ENCODE measurements around the gene SETD2. TPM values are rescaled to one million over a fixed set of nuclear protein-coding genes. Genes with fewer than 3 reads are reported as not detected.
"Not testable (repeated sequence)": the region's sequence is repeated elsewhere in the genome, so short reads cannot be mapped to it uniquely, and the experiment has no call there.

The SETD2 gene
- 17.4 and 21.3 TPM in 2 replicates for total RNA-seq

DNA sequence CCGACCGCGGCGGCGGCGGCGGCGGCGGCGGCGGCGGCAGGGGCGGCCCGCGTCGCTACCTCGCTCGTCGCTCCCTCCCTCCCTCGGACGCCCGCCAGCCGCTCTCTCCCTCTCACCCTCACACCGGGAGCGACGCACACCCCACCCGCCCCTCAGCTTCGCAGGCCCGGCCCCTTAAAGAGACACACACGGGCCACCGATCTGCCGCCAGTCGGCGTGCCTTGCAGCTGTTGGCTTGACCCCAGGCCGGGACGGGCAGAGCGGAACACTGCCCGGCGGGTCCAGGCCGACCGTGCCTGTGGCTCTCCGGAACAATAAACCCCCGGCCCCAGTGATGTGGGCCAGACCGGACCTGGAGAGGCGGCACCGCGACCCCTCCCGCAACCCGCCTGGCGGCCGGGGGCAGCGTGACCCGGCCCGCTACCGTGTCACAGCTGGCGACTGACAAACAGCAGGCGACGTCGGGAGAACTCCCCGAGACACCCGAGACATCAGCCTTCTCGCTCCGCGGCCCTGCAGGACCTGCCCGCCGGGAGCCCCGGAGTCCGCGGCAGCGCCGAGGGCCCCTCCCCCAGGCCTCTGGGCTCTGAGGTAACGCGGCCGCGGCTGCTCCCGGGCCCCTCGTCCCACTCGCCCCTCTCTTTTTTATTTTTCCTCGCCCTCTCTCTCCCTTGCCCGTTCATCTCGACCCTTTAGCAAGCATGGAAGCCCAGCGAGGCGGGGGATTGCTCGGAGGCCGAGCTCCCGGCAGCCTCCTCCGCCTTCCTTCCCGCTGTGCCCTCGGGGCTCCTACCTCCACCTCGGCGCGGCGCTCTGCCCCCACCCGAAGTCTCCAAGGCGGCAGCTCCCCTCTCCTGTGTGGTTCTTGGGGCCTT, at the start of gene SETD2:
Gene SETD2, minus strand, starts transcription at position 107 of the 875 bp plus-strand sequence. CDS start 189 bp downstream, outside the sequence.
- H3K4me3 ChIP-seq (ENCODE audit: low read depth, low read length) = peak within 1 kb of the TSS; percentile 97
- TF ChIP-seq, protein P1, sequence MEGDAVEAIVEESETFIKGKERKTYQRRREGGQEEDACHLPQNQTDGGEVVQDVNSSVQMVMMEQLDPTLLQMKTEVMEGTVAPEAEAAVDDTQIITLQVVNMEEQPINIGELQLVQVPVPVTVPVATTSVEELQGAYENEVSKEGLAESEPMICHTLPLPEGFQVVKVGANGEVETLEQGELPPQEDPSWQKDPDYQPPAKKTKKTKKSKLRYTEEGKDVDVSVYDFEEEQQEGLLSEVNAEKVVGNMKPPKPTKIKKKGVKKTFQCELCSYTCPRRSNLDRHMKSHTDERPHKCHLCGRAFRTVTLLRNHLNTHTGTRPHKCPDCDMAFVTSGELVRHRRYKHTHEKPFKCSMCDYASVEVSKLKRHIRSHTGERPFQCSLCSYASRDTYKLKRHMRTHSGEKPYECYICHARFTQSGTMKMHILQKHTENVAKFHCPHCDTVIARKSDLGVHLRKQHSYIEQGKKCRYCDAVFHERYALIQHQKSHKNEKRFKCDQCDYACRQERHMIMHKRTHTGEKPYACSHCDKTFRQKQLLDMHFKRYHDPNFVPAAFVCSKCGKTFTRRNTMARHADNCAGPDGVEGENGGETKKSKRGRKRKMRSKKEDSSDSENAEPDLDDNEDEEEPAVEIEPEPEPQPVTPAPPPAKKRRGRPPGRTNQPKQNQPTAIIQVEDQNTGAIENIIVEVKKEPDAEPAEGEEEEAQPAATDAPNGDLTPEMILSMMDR (conservative IDR thresholded peaks at IDR 0.05; ENCODE audit: low read depth, low read length) = peak; percentile 36
- DNase-seq (ENCODE audit: low read depth) = no peak

GRCh38 chr3:47210863-47211405, 47.0 kb upstream of the SETD2 start:
- TF ChIP-seq, protein P1 (conservative IDR thresholded peaks at IDR 0.05; ENCODE audit: low read depth, low read length) = no peak
- H3K4me3 ChIP-seq (ENCODE audit: low read depth, low read length) = no peak overlapping the region
- DNase-seq (ENCODE audit: low read depth) = no peak

DNA sequence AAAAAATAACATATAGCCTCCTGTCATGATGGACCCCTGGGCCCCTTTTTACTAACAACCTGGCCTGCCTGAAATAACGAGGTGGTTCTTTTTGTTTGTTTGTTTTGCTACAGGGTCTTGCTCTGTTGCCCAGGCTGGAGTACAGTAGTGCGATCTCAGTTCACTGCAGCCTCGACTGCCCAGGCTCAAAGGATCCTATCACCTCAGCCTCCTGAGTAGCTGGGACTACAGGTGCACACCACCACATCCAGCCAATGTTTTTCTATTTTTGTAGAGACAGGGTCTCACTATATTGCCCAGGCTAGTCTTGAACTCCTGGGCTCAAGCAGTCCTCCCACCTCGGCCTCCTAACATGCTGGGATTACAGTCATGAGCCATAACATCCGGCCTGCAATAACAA, 42.1 kb upstream of the SETD2 start:
- DNase-seq (ENCODE audit: low read depth); H3K4me3 ChIP-seq (ENCODE audit: low read depth, low read length): not testable (repeated sequence)

DNA sequence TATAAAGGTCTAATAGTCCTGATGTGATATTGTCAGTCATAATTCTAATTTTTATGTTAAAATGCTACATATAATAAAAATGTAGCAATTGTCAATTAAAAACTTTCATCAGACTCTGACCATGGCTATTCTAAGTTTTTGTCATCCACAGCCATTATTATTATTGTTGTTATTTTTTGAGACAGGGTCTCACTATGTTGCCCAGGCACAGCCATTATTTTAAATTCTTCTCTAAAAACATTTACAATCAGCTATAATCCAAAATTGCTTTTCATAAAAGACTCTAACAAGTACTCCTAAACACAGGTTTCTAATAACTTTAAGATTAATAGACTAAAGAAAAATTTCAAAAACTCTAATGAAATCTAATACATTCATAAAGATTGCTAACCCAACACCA, 41.0 kb upstream of the SETD2 start:
- DNase-seq (ENCODE audit: low read depth) = no peak
- TF ChIP-seq, protein P1 (conservative IDR thresholded peaks at IDR 0.05; ENCODE audit: low read depth, low read length) = no peak

GRCh38 chr3:47202542-47202941, 38.6 kb upstream of the SETD2 start:
- H3K4me3 ChIP-seq (ENCODE audit: low read depth, low read length) = no peak overlapping the region
- DNase-seq (ENCODE audit: low read depth) = no peak
- TF ChIP-seq, protein P1 (conservative IDR thresholded peaks at IDR 0.05; ENCODE audit: low read depth, low read length) = no peak

More for the DNA sequence above, 41.0 kb upstream of the SETD2 start:
- no peak overlapping the region for H3K4me3 ChIP-seq (ENCODE audit: low read depth, low read length)

DNA sequence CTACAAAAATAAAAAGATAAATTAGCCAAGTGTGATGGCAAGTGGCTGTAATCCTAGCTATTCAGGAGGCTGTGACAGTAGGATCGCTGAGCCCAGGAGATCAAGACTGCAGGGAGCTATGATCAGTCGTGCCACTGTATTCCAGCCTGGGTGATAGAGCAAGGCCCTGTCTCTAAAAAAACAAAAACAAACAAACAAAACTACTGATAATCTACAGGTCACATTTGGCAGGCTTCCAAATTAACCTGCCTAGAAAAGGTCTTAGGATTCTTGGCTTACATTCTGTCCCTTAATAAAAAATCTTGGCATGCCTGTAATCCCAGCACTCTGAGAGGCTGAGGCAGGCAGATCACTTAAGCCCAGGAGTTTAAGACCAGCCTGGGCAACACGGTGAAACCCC, 33.4 kb upstream of the SETD2 start:
- TF ChIP-seq, protein P1 (conservative IDR thresholded peaks at IDR 0.05; ENCODE audit: low read depth, low read length) = no peak
- no peak for DNase-seq (ENCODE audit: low read depth)
- H3K4me3 ChIP-seq (ENCODE audit: low read depth, low read length) = no peak overlapping the region

DNA sequence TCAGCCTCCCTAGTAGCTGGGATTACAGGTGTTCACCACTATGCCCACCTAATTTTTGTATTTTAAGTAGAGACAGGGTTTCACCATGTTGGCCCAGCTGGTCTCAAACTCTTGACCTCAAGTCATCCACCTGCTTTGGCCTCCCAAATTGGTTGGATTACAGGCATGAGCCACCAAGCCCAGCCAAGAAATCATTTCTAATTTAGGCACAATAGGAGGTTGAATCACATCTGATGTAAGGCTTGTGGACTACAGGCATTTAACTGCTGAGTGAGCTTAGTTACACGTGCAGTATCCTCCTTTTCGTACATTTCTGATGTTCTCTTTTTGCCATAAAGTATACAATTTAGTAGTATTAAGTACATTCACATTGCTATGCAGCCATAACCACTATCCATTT, 31.1 kb upstream of the SETD2 start:
- TF ChIP-seq, protein P1 (conservative IDR thresholded peaks at IDR 0.05; ENCODE audit: low read depth, low read length) = no peak
- no peak for DNase-seq (ENCODE audit: low read depth)
- no peak overlapping the region for H3K4me3 ChIP-seq (ENCODE audit: low read depth, low read length)
